MM.1S (cell line): ENCODE results near the gene TNIK.

Source experiments
- DNase-seq: peaks from one replicate; pipeline ENCODE4 v3.0.0-alpha.2; 2015
- H2AFZ ChIP-seq: fragments of 300-600 bp; sonication (generic); 2 replicates; pipeline ENCODE4 v1.6.0; 2016; ENCODE audit warnings: antibody characterized with exemption, low read length
- H3F3A ChIP-seq: fragments of 300-600 bp; sonication (generic); 2 replicates; pipeline ENCODE4 v1.6.1; 2016; ENCODE audit warnings: mild to moderate bottlenecking, antibody characterized with exemption, low read length, moderate library complexity, mixed read lengths; ENCODE audit not compliant: insufficient read depth
- H3K27ac ChIP-seq: fragments of 300-600 bp; sonication (generic); 2 replicates; pipeline ENCODE4 v1.5.1; 2016; ENCODE audit warnings: mild to moderate bottlenecking, low read length
- H3K27me3 ChIP-seq: fragments of 300-600 bp; sonication (generic); replicated peaks from 2 replicates; pipeline ENCODE4 v1.6.0; 2016; ENCODE audit warnings: low read length; ENCODE audit not compliant: insufficient read depth
- H3K36me3 ChIP-seq: fragments of 300-600 bp; sonication (generic); replicated peaks from 2 replicates; pipeline ENCODE4 v1.6.1; 2016; ENCODE audit warnings: mild to moderate bottlenecking, low read length, mixed read lengths; ENCODE audit not compliant: insufficient read depth
- H3K4me1 ChIP-seq: fragments of 300-600 bp; sonication (generic); 2 replicates; pipeline ENCODE4 v1.6.1; 2016; ENCODE audit warnings: low read length, mixed read lengths
- H3K4me2 ChIP-seq: fragments of 300-600 bp; sonication (generic); 2 replicates; pipeline ENCODE4 v1.6.0; 2016; ENCODE audit warnings: low read depth, low read length
- H3K4me3 ChIP-seq: fragments of 300-600 bp; sonication (generic); 2 replicates; pipeline ENCODE4 v1.5.1; 2016; ENCODE audit warnings: low read length, mixed read lengths
- H3K79me2 ChIP-seq: fragments of 300-600 bp; sonication (generic); 2 replicates; pipeline ENCODE4 v1.6.1; 2016; ENCODE audit warnings: mixed run types, low read length, mixed read lengths
- H3K9ac ChIP-seq: fragments of 300-600 bp; sonication (generic); 2 replicates; pipeline ENCODE4 v1.6.1; 2016; ENCODE audit warnings: low read length, mixed read lengths
- H3K9me2 ChIP-seq: fragments of 300-600 bp; sonication (generic); replicated peaks from 2 replicates; pipeline ENCODE4 v1.6.1; 2016; ENCODE audit warnings: mild to moderate bottlenecking, low read length, mixed read lengths; ENCODE audit not compliant: insufficient read depth
- H3K9me3 ChIP-seq: fragments of 300-600 bp; sonication (generic); replicated peaks from 2 replicates; pipeline ENCODE4 v1.6.1; 2016; ENCODE audit warnings: mild to moderate bottlenecking, low read length, mixed read lengths; ENCODE audit not compliant: insufficient read depth
- H4K20me1 ChIP-seq: fragments of 300-600 bp; sonication (generic); 2 replicates; pipeline ENCODE4 v1.6.1; 2016; ENCODE audit warnings: mild to moderate bottlenecking, low read length, moderate library complexity, mixed read lengths; ENCODE audit not compliant: insufficient read depth
- EZH2 ChIP-seq: fragments of 300-600 bp; sonication (generic); optimal IDR thresholded peaks from 2 replicates; pipeline ENCODE3; 2017; ENCODE audit warnings: low read depth, mild to moderate bottlenecking, antibody characterized with exemption, low read length, mixed read lengths
- EZH2phosphoT487 ChIP-seq: fragments of 300-600 bp; sonication (generic); IDR thresholded peaks from 2 replicates; pipeline ENCODE4 v1.6.1; 2018; ENCODE audit warnings: antibody characterized with exemption, low read length
- TF ChIP-seq, protein P1 (sequence below): fragments of 300-600 bp; sonication (generic); IDR thresholded peaks from 2 replicates; pipeline ENCODE4 v1.5.1; 2016; ENCODE audit warnings: antibody characterized with exemption, low read length, mixed read lengths

Gene TNIK

DNA sequence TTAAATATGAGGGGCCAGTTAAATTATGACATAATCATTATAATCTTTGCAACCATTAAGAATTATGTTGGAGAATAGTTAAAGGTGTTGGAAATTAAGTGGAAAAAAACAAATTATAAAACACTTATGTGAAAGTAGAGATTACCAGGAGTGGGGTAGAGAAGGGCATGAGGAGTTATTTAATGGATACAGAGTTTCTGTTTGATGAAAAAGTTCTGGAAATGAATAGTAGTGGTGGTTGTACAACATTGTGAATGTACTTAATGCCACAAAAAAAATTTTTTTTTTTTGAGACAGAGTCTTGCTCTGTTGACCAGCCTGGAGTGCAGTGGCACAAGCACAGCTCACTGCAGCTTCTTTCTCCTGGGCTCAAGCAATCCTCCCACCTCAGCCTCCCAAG, 25.1 kb upstream of the TNIK start:
- no peaks in the 10 kb centered on the region for H3K36me3 ChIP-seq
- no peaks in the 10 kb centered on the region for H3F3A ChIP-seq
- no peaks in the 10 kb centered on the region for H3K9me2 ChIP-seq
- H3K27ac ChIP-seq = no peak overlapping the region
- H3K27me3 ChIP-seq = no peaks in the 10 kb centered on the region
- H3K79me2 ChIP-seq = no peaks in the 10 kb centered on the region
- DNase-seq = no peak
- H4K20me1 ChIP-seq = no peaks in the 10 kb centered on the region
- H3K9me3 ChIP-seq = no peaks in the 10 kb centered on the region
- H3K4me2 ChIP-seq = no peak overlapping the region
- no peak overlapping the region for H3K4me3 ChIP-seq
- peaks cover 8% of the 10 kb centered on the region for H3K4me1 ChIP-seq
- TF ChIP-seq EZH2phosphoT487 (no peak), EZH2 (no peak)
- TF ChIP-seq, protein P1, sequence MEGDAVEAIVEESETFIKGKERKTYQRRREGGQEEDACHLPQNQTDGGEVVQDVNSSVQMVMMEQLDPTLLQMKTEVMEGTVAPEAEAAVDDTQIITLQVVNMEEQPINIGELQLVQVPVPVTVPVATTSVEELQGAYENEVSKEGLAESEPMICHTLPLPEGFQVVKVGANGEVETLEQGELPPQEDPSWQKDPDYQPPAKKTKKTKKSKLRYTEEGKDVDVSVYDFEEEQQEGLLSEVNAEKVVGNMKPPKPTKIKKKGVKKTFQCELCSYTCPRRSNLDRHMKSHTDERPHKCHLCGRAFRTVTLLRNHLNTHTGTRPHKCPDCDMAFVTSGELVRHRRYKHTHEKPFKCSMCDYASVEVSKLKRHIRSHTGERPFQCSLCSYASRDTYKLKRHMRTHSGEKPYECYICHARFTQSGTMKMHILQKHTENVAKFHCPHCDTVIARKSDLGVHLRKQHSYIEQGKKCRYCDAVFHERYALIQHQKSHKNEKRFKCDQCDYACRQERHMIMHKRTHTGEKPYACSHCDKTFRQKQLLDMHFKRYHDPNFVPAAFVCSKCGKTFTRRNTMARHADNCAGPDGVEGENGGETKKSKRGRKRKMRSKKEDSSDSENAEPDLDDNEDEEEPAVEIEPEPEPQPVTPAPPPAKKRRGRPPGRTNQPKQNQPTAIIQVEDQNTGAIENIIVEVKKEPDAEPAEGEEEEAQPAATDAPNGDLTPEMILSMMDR = no peak
- no peak overlapping the region for H3K9ac ChIP-seq
- H2AFZ ChIP-seq = no peak overlapping the region

GRCh38 chr3:171481011-171481410, 20.8 kb upstream of the TNIK start:
- peak overlapping the region; percentile 16 for H3K4me2 ChIP-seq
- H3K27ac ChIP-seq = peak overlapping the region; percentile 22; the same call in 1 of the 2 replicates
- DNase-seq = no peak
- H4K20me1 ChIP-seq = no peaks in the 10 kb centered on the region
- H3K9me2 ChIP-seq = no peaks in the 10 kb centered on the region
- no peaks in the 10 kb centered on the region for H3K9me3 ChIP-seq
- H3K36me3 ChIP-seq = no peaks in the 10 kb centered on the region
- peak overlapping the region; percentile 20; the same call in 1 of the 2 replicates for H2AFZ ChIP-seq
- H3K27me3 ChIP-seq = no peaks in the 10 kb centered on the region
- no peak for TF ChIP-seq EZH2
- peaks cover 8% of the 10 kb centered on the region for H3K4me1 ChIP-seq
- no peak overlapping the region; the same call in 1 of the 2 replicates for H3K4me3 ChIP-seq
- H3K9ac ChIP-seq = no peak overlapping the region
- no peaks in the 10 kb centered on the region for H3F3A ChIP-seq
- no peaks in the 10 kb centered on the region for H3K79me2 ChIP-seq

DNA sequence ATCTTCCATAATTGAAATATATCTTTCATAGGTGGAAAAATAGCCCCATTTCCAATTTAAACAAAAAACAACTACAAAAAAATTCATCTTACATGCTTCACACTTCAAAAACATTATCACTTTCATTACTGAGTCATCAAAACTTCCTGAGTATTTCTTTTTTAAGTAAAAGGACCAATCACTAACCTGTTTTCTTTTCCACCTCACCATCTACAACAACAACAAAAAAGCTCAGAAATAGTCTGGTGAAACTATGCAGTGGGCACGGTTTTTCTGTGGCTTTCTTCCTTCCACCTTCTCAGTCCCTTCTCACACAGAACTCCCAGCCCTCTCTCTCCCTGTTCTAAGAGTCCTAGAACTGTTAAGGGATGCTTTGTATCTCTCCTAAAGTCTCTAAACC, 20.3 kb upstream of the TNIK start:
- Histone ChIP-seq H3K9me3 (no peaks in the 10 kb centered on the region), H3K27me3 (no peaks in the 10 kb centered on the region), H3K79me2 (no peaks in the 10 kb centered on the region), H2AFZ (peak overlapping the region; percentile 20; the same call in 1 of the 2 replicates), H3K9me2 (no peaks in the 10 kb centered on the region), H3K4me3 (no peak overlapping the region; the same call in 1 of the 2 replicates), H3F3A (no peaks in the 10 kb centered on the region), H3K27ac (peak overlapping the region; percentile 22; the same call in 1 of the 2 replicates), H3K4me2 (peak overlapping the region; percentile 16), H4K20me1 (no peaks in the 10 kb centered on the region), H3K9ac (no peak overlapping the region), H3K36me3 (no peaks in the 10 kb centered on the region), H3K4me1 (peaks cover 8% of the 10 kb centered on the region)
- TF ChIP-seq, protein P1 = no peak
- no peak for TF ChIP-seq EZH2
- TF ChIP-seq EZH2phosphoT487 = no peak
- peak; percentile 76 for DNase-seq

DNA sequence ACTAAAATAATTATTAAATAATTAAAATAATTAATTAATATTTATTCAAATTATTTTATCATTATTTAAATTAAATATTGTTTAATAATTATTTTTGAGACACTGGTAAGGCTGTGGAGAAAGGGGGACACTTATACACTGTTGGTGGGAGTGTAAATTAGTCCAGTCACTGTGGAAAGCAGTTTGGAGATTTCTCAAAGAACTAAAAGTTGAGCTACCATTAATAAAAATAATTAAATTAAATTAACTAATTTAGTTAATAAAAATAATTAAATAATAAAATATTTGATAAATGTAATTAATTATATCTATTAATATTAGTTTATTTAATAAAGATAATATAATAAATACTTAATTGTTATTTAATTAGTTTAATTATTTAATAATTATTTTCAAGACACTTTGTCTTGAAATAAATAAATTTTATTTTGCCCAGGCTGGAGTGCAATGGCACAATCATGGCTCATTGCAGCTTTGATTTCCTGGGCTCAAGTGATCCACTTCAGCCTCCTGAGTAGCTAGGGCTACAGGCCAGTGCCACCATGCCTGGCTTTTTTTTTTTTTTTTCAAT, 16.4 kb upstream of the TNIK start:
- H2AFZ ChIP-seq = no peak overlapping the region
- H3K4me1 ChIP-seq = peaks cover 8% of the 10 kb centered on the region
- no peak overlapping the region for H3K9ac ChIP-seq
- H3K36me3 ChIP-seq = no peaks in the 10 kb centered on the region
- no peaks in the 10 kb centered on the region for H4K20me1 ChIP-seq
- H3K79me2 ChIP-seq = no peaks in the 10 kb centered on the region
- H3K27me3 ChIP-seq = no peaks in the 10 kb centered on the region
- H3K9me3 ChIP-seq = no peaks in the 10 kb centered on the region
- no peaks in the 10 kb centered on the region for H3F3A ChIP-seq
- TF ChIP-seq, protein P1 = no peak
- TF ChIP-seq EZH2phosphoT487 = no peak
- no peak for TF ChIP-seq EZH2
- no peak for DNase-seq
- no peaks in the 10 kb centered on the region for H3K9me2 ChIP-seq
- no peak overlapping the region for H3K4me2 ChIP-seq
- H3K4me3 ChIP-seq = no peak overlapping the region
- no peak overlapping the region for H3K27ac ChIP-seq
